H9 (cell line): ENCODE results near the gene RNU1-4. TPM values are rescaled to one million over a fixed set of nuclear protein-coding genes. Genes with fewer than 3 reads are reported as not detected.
"Not testable (repeated sequence)": the region's sequence is repeated elsewhere in the genome, so short reads cannot be mapped to it uniquely, and the experiment has no call there.

Source experiments
- DNase-seq: peaks from one replicate; pipeline ENCODE4 v3.0.0-alpha.2; 2017
- H2AFZ ChIP-seq: one replicate; pipeline ENCODE4 v1.6.1; 2013; ENCODE audit warnings: mild to moderate bottlenecking, low read length, control low read depth, moderate library complexity
- H2AK5ac ChIP-seq: 2 replicates; pipeline ENCODE4 v1.6.1; 2013; ENCODE audit warnings: low read length, control low read depth, mixed read lengths; ENCODE audit not compliant: insufficient read length
- H2BK120ac ChIP-seq: one replicate; pipeline ENCODE4 v1.6.1; 2013; ENCODE audit warnings: low read depth, mild to moderate bottlenecking, low read length, control low read depth, inconsistent platforms; ENCODE audit not compliant: poor library complexity, severe bottlenecking
- H2BK12ac ChIP-seq: 2 replicates; pipeline ENCODE4 v1.6.1; 2013; ENCODE audit warnings: low read length, control low read depth, mixed read lengths, low read depth; ENCODE audit not compliant: insufficient read length
- H2BK15ac ChIP-seq: 2 replicates; pipeline ENCODE4 v1.6.1; 2013; ENCODE audit warnings: low read depth, low read length, control low read depth
- H2BK20ac ChIP-seq: one replicate; pipeline ENCODE4 v1.6.1; 2013; ENCODE audit warnings: low read depth, mild to moderate bottlenecking, low read length, control low read depth, inconsistent platforms; ENCODE audit not compliant: poor library complexity, severe bottlenecking
- H2BK5ac ChIP-seq: 2 replicates; pipeline ENCODE4 v1.6.1; 2013; ENCODE audit warnings: low read length, control low read depth, mixed read lengths; ENCODE audit not compliant: insufficient read length
- H3K14ac ChIP-seq: 2 replicates; pipeline ENCODE4 v1.6.1; 2013; ENCODE audit warnings: low read length, control low read depth; ENCODE audit not compliant: insufficient read depth
- H3K18ac ChIP-seq: 2 replicates; pipeline ENCODE4 v1.6.1; 2013; ENCODE audit warnings: low read depth, mild to moderate bottlenecking, mixed read lengths, low read length, control low read depth; ENCODE audit not compliant: insufficient read length
- H3K23ac ChIP-seq: 2 replicates; pipeline ENCODE4 v1.6.1; 2013; ENCODE audit warnings: low read length, control low read depth, mixed read lengths, low read depth; ENCODE audit not compliant: insufficient read length
- H3K23me2 ChIP-seq: 2 replicates; pipeline ENCODE4 v1.6.1; 2013; ENCODE audit warnings: low read depth, mild to moderate bottlenecking, mixed read lengths, low read length, control low read depth; ENCODE audit not compliant: insufficient read length, poor library complexity, severe bottlenecking
- H3K27ac ChIP-seq: 2 replicates; pipeline ENCODE4 v1.5.1; 2013; ENCODE audit warnings: low read length, control low read depth, mixed read lengths, low read depth; ENCODE audit not compliant: insufficient read length
- H3K27me3 ChIP-seq: 2 replicates; pipeline ENCODE4 v1.6.1; 2013; ENCODE audit warnings: low read length, control low read depth, inconsistent platforms; ENCODE audit not compliant: insufficient read depth
- H3K4ac ChIP-seq: 2 replicates; pipeline ENCODE4 v1.6.1; 2013; ENCODE audit warnings: low read depth, mild to moderate bottlenecking, control low read depth, inconsistent platforms, low read length, moderate library complexity
- H3K4me1 ChIP-seq: 2 replicates; pipeline ENCODE4 v1.6.1; 2013; ENCODE audit warnings: low read length, control low read depth, inconsistent platforms; ENCODE audit not compliant: insufficient read depth
- H3K4me2 ChIP-seq: 2 replicates; pipeline ENCODE4 v1.6.1; 2013; ENCODE audit warnings: low read length, control low read depth, mixed read lengths; ENCODE audit not compliant: insufficient read length, insufficient read depth
- H3K56ac ChIP-seq: 2 replicates; pipeline ENCODE4 v1.6.1; 2013; ENCODE audit warnings: low read depth, mild to moderate bottlenecking, mixed read lengths, low read length, control low read depth; ENCODE audit not compliant: insufficient read length
- H3K79me1 ChIP-seq: 2 replicates; pipeline ENCODE4 v1.6.1; 2013; ENCODE audit warnings: low read depth, mild to moderate bottlenecking, moderate library complexity, low read length, control low read depth, inconsistent platforms; ENCODE audit not compliant: insufficient read depth, poor library complexity, severe bottlenecking
- H3K79me2 ChIP-seq: 2 replicates; pipeline ENCODE4 v1.6.1; 2013; ENCODE audit warnings: low read length, control low read depth, inconsistent platforms; ENCODE audit not compliant: insufficient read depth
- H3K9ac ChIP-seq: 2 replicates; pipeline ENCODE4 v1.6.1; 2013; ENCODE audit warnings: low read length, control low read depth, mixed read lengths; ENCODE audit not compliant: insufficient read length; ENCODE audit errors: extremely low read depth
- H3K9me3 ChIP-seq: one replicate; pipeline ENCODE4 v1.6.1; 2013; ENCODE audit warnings: low read depth, low read length, inconsistent platforms; ENCODE audit not compliant: control insufficient read depth
- H3T11ph ChIP-seq: one replicate; pipeline ENCODE4 v1.6.1; 2013; ENCODE audit warnings: mild to moderate bottlenecking, low read length, control low read depth, inconsistent platforms
- H4K20me1 ChIP-seq: one replicate; pipeline ENCODE4 v1.6.1; 2013; ENCODE audit not compliant: control insufficient read depth, insufficient read length, insufficient read depth
- H4K5ac ChIP-seq: 2 replicates; pipeline ENCODE4 v1.6.1; 2013; ENCODE audit warnings: low read depth, mild to moderate bottlenecking, mixed read lengths, low read length, control low read depth; ENCODE audit not compliant: insufficient read length
- H4K8ac ChIP-seq: replicated peaks from 2 replicates; pipeline ENCODE4 v1.6.1; 2013; ENCODE audit warnings: low read length, control low read depth, mixed read lengths, low read depth; ENCODE audit not compliant: insufficient read length
- H4K91ac ChIP-seq: 2 replicates; pipeline ENCODE4 v1.6.1; 2013; ENCODE audit warnings: low read depth, mild to moderate bottlenecking, moderate library complexity, mixed read lengths, low read length, control low read depth; ENCODE audit not compliant: insufficient read length
- H3K27ac Mint-ChIP-seq, 3 experiments: 2 replicates in 2 of 3; 3 replicates in 1 of 3; pipeline ENCODE4 v1.8.0; 2020 to 2021; ENCODE audit warnings: mixed read lengths in 3 of 3, mild to moderate bottlenecking in 1 of 3, moderate library complexity in 1 of 3
- H3K27me3 Mint-ChIP-seq: 2 replicates; pipeline ENCODE4 v1.8.0; 2021; ENCODE audit warnings: low read depth, mild to moderate bottlenecking, moderate library complexity, mixed read lengths
- H3K36me3 Mint-ChIP-seq, 3 experiments: 2 replicates in 2 of 3; 3 replicates in 1 of 3; pipeline ENCODE4 v1.8.0; 2020 to 2021; ENCODE audit warnings: low read depth in 3 of 3, mixed read lengths in 3 of 3; ENCODE audit not compliant: insufficient read depth in 1 of 3
- H3K4me1 Mint-ChIP-seq, 2 experiments: 2 replicates each; pipeline ENCODE4 v1.8.0; 2020; ENCODE audit warnings: mixed read lengths in 2 of 2
- H3K4me3 Mint-ChIP-seq, 2 experiments: 2 replicates in 1 of 2; 3 replicates in 1 of 2; pipeline ENCODE4 v1.8.0; 2020 to 2021; ENCODE audit warnings: mild to moderate bottlenecking in 2 of 2, mixed read lengths in 2 of 2, moderate library complexity in 1 of 2
- H3K9me3 Mint-ChIP-seq, 2 experiments: 2 replicates in 1 of 2; 3 replicates in 1 of 2; pipeline ENCODE4 v1.8.0; 2020; ENCODE audit warnings: mild to moderate bottlenecking in 2 of 2, mixed read lengths in 2 of 2, moderate library complexity in 1 of 2
- WGBS: extraction: QIAGEN DNeasy Blood & Tissue Kit; methylation state at CpG from one replicate; pipeline ENCODE4 v1.1.7; 2013; ENCODE audit warnings: missing lambda C conversion rate, low lambda C conversion rate, mixed read lengths; ENCODE audit not compliant: insufficient read length; ENCODE audit errors: extremely low coverage; 5-methylcytosine and 5-hydroxymethylcytosine counted together
- total RNA-seq: library from RNA; stranded (reverse); gene quantifications from 2 replicates; pipeline ENCODE4 v1.2.1, GENCODE V29; 2021

RNU1-4 gene
- total RNA-seq, 1 experiment from 2014 or later = 2,051 TPM

DNA sequence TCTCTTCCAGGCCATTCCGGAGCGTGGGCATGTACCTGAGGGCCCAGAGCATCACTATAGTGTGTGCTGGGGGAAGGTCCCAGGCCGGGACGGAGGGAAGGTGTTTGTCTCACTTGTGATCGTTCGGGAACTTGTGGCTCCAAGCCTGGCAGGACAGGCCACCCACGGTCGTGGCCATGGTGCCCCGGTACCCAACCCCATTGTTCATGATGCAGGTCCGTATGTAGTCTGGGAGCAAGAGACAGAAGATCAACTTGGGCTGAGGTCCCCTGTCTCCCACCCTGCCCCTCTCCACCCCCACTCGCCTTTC is 20.1 kb downstream of the RNU1-4 start:
- WGBS = no CpG with 5 or more reads among the region's 11 CpGs
- not testable (repeated sequence) for H3K23ac ChIP-seq, H3K9ac ChIP-seq, H3K4me2 ChIP-seq, H3K4me1 ChIP-seq, H2BK15ac ChIP-seq, H3K4me1 Mint-ChIP-seq, H2BK20ac ChIP-seq, H3K27ac Mint-ChIP-seq, H3K4me3 Mint-ChIP-seq, H3K9me3 ChIP-seq, H3K4ac ChIP-seq, H2BK120ac ChIP-seq, H4K8ac ChIP-seq, H3K56ac ChIP-seq, H3K23me2 ChIP-seq, H3K79me1 ChIP-seq, H3K14ac ChIP-seq, H4K5ac ChIP-seq, H2BK12ac ChIP-seq, H2BK5ac ChIP-seq, H2AK5ac ChIP-seq, H3K9me3 Mint-ChIP-seq, H3K27me3 ChIP-seq, H3K79me2 ChIP-seq, H4K91ac ChIP-seq, H3K27ac ChIP-seq, H3K18ac ChIP-seq, DNase-seq, H3K36me3 Mint-ChIP-seq, H3T11ph ChIP-seq, H4K20me1 ChIP-seq, H2AFZ ChIP-seq
- peaks cover 17% of the 10 kb centered on the region for H3K27me3 Mint-ChIP-seq

DNA sequence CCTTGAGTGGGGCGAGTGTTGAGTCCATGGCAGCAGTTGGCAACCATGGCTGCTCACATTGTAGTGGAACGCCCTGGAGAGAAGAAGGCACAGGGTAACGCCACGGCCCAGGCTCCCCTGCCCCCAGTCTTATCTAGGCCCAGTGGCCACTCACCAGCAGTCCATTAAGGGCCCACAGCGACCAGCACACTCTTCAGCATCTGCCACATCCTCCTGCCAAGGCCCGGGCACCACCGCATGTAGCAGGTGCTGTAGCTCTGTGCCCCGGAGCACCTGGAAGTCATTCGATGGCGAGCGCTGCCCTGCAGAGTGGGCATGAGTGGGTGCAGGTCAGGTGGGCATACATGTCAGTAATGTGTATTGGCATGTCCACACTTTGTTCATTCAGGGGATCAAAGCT is 20.5 kb downstream of the RNU1-4 start:
- not testable (repeated sequence) for H3K56ac ChIP-seq, DNase-seq, H3K4me1 ChIP-seq, H3K23ac ChIP-seq, H4K20me1 ChIP-seq, H4K91ac ChIP-seq, H3T11ph ChIP-seq, H3K79me1 ChIP-seq, H3K9me3 Mint-ChIP-seq, H3K4me3 Mint-ChIP-seq, H2BK12ac ChIP-seq, H3K36me3 Mint-ChIP-seq, H3K79me2 ChIP-seq, H2BK15ac ChIP-seq, H2BK120ac ChIP-seq, H3K4ac ChIP-seq, H3K27ac Mint-ChIP-seq, H3K14ac ChIP-seq, H3K4me2 ChIP-seq, H3K27me3 ChIP-seq, H3K27ac ChIP-seq, H3K4me1 Mint-ChIP-seq, H2AK5ac ChIP-seq, H4K8ac ChIP-seq, H2BK20ac ChIP-seq, H3K9ac ChIP-seq, H3K18ac ChIP-seq, H4K5ac ChIP-seq, H3K9me3 ChIP-seq, H2BK5ac ChIP-seq, H3K23me2 ChIP-seq, H2AFZ ChIP-seq
- peaks cover 19% of the 10 kb centered on the region for H3K27me3 Mint-ChIP-seq
- WGBS = no CpG with 5 or more reads among the region's 11 CpGs
